T-cell (primary cell): Measurements from ENCODE around the gene GHR. TPM values are rescaled to one million over a fixed set of nuclear protein-coding genes. Genes with fewer than 3 reads are reported as not detected.
A peak's percentile ranks its signal among the peaks of the same experiment; 100 is the strongest.

ENCODE experiments used
- ATAC-seq, 4 experiments: fragments of 200-7000 bp in 3 of 4; fragments of 150-1000 bp in 1 of 4; cut with Tn5 transposase; replicated peaks in 1 of 4; 1 replicate in 3 of 4; 2 replicates in 1 of 4; pipeline ENCODE4 v1.10.0; 2021; ENCODE audit warnings: moderate library complexity in 3 of 4, mild to moderate bottlenecking in 2 of 4, moderate number of reproducible peaks in 1 of 4
- CTCF ChIA-PET, 2 donors: fragments of 300-600 bp; sonication (Branson Sonifier 250); formaldehyde crosslinking; loops; one replicate each; lab custom pipeline; 2022; ENCODE audit warnings: antibody characterized with exemption in 2 of 2; lab: Charles Lee
- POLR2A ChIA-PET, 2 donors: fragments of 300-600 bp; sonication (Branson Sonifier 250); formaldehyde crosslinking; loops; one replicate each; lab custom pipeline; 2022; ENCODE audit warnings: antibody characterized with exemption in 2 of 2; lab: Charles Lee
- DNase-seq, 35 experiments: peaks; one replicate each; pipeline versions ENCODE4 v3.0.0 to v3.0.0-alpha.2; 2013 to 2023
- H3K27ac ChIP-seq: one replicate; pipeline ENCODE4 v1.5.1; 2013; ENCODE audit warnings: low read length
- H3K27me3 ChIP-seq, 2 experiments: replicated peaks in 1 of 2; 1 replicate in 1 of 2; 2 replicates in 1 of 2; pipeline versions ENCODE4 v1.6.1 to v1.7.0; 2013; ENCODE audit warnings: low read length in 1 of 2, mixed read lengths in 1 of 2; ENCODE audit not compliant: control insufficient read depth in 2 of 2, insufficient read depth in 2 of 2; ENCODE audit errors: extremely low read depth in 1 of 2
- H3K36me3 ChIP-seq, 2 donors: 1 replicate in 1 of 2; 2 replicates in 1 of 2; pipeline versions ENCODE4 v1.6.1 to v1.7.0; 2013; ENCODE audit warnings: low read length in 1 of 2; ENCODE audit not compliant: control insufficient read depth in 2 of 2, insufficient read depth in 1 of 2; ENCODE audit errors: extremely low read depth in 1 of 2
- H3K4me1 ChIP-seq, 2 experiments: 1 replicate in 1 of 2; 2 replicates in 1 of 2; pipeline versions ENCODE4 v1.6.1 to v1.7.0; 2013; ENCODE audit warnings: low read length in 2 of 2, mixed read lengths in 1 of 2; ENCODE audit not compliant: insufficient read depth in 2 of 2, control insufficient read depth in 1 of 2; ENCODE audit errors: extremely low read depth in 1 of 2
- H3K4me3 ChIP-seq, 2 donors: 1 replicate in 1 of 2; 2 replicates in 1 of 2; pipeline versions ENCODE4 v1.5.1 to v1.7.0; 2013; ENCODE audit warnings: mild to moderate bottlenecking in 2 of 2, low read length in 1 of 2, moderate library complexity in 1 of 2; ENCODE audit not compliant: control insufficient read depth in 1 of 2; ENCODE audit errors: extremely low read depth in 1 of 2
- H3K9me3 ChIP-seq: 2 replicates; pipeline ENCODE4 v1.7.0; 2013
- H3K27ac Mint-ChIP-seq, 2 donors: one replicate each; pipeline ENCODE4 v1.8.0; 2020 to 2021; ENCODE audit warnings: mild to moderate bottlenecking in 2 of 2, mixed read lengths in 2 of 2
- H3K27me3 Mint-ChIP-seq, 2 donors: one replicate each; pipeline ENCODE4 v1.8.0; 2021 to 2022; ENCODE audit warnings: mixed read lengths in 2 of 2
- H3K36me3 Mint-ChIP-seq: one replicate; pipeline ENCODE4 v1.8.0; 2021; ENCODE audit warnings: mixed read lengths
- H3K4me1 Mint-ChIP-seq, 3 donors: one replicate each; pipeline ENCODE4 v1.8.0; 2020 to 2022; ENCODE audit warnings: mixed read lengths in 3 of 3, mild to moderate bottlenecking in 1 of 3
- H3K4me3 Mint-ChIP-seq, 3 donors: one replicate each; pipeline ENCODE4 v1.8.0; 2020 to 2022; ENCODE audit warnings: mild to moderate bottlenecking in 3 of 3, mixed read lengths in 3 of 3, moderate library complexity in 3 of 3
- H3K9me3 Mint-ChIP-seq, 3 donors: one replicate each; pipeline ENCODE4 v1.8.0; 2020 to 2022; ENCODE audit warnings: mixed read lengths in 3 of 3
- WGBS: methylation state at CpG from one replicate; pipeline ENCODE4 v1.1.5; 2013; ENCODE audit warnings: missing lambda C conversion rate; ENCODE audit not compliant: insufficient coverage; 5-methylcytosine and 5-hydroxymethylcytosine counted together
- total RNA-seq, 35 experiments: library from RNA in 6 of 35; stranded (reverse) in 6 of 35; fragments of 120-200 nt in 1 of 35; gene quantifications; one replicate each; pipeline versions ENCODE4 v1.2.1 to v1.2.4 and lab custom pipeline; 2013 to 2026

Gene GHR
- total RNA-seq, 5 donors from 2014 or later (not counting 1 experiment from before 2014, with no cell fraction given): 0.06 TPM; not detected in 4

DNA sequence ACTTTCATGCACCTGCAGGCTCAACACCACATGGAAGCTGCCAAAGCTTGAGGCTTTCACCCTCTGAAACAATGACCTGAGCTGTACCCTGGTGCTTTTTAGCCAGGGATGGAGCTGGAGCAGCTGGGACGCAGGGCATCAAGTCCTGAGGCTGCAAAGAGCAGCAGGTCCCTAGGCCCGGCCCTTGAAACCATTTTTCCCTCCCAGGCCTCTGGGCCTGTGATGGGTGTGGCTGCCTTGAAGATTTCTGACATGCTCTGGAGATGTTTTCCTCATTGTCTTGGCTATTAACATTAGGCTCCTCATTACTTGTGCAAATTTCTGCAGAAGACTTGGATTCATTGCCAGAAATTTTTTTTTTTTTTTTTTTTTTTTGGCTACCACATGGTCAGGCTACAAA, 30.3 kb upstream of the GHR start:
- Histone ChIP-seq H3K36me3 (no peaks in the 10 kb centered on the region), H3K27me3 (peaks cover 0 to 6% of the 10 kb centered on the region in 2 experiments), H3K9me3 (no peaks in the 10 kb centered on the region), H3K4me3 (no peak overlapping the region), H3K4me1 (no peaks in the 10 kb centered on the region), H3K27ac (no peak overlapping the region)
- Mint-ChIP-seq H3K27ac (no peak overlapping the region), H3K36me3 (no peaks in the 10 kb centered on the region), H3K4me3 (no peak overlapping the region), H3K27me3 (no peaks in the 10 kb centered on the region), H3K9me3 (peaks cover 6 to 14% (median 10%) of the 10 kb centered on the region in 3 donors), H3K4me1 (no peaks in the 10 kb centered on the region)
- ChIA-PET CTCF (no interaction called here), POLR2A (no interaction called here)
- DNase-seq (no peak), ATAC-seq (no peak)
- WGBS: 17% methylated on average over 1 of the region's 2 CpGs

DNA sequence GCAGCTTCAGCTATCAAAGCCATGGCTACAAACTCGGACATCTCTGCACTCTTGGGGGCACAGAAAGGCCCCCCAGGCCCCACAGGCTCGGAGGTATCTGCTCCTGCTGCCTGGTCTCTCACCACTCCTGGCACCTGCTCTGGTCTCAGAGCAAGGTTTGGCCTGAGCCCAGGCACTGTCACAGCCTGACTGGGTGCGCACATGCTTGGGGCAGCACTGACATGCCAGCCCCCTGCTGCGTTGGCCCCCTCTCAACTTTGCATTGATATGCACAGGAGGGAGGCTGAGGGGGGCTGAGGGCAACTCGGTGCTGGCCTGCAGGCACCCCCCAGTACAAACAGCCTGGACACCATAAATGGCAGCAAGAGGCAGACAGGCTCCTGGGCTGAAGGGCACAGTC, 27.1 kb upstream of the GHR start:
- 67% methylated on average over 3 of the region's 5 CpGs for WGBS
- H3K27me3 ChIP-seq: peaks cover 0 to 6% of the 10 kb centered on the region in 2 experiments
- CTCF ChIA-PET: no interaction called here
- H3K27ac ChIP-seq: no peak overlapping the region
- DNase-seq (no peak), ATAC-seq (peak in 1 of 4 experiments; percentile 17)
- no peaks in the 10 kb centered on the region for H3K4me1 Mint-ChIP-seq
- H3K27me3 Mint-ChIP-seq: no peaks in the 10 kb centered on the region
- no peak overlapping the region for H3K4me3 ChIP-seq
- no peak overlapping the region for H3K4me3 Mint-ChIP-seq
- H3K36me3 ChIP-seq: no peaks in the 10 kb centered on the region
- no peak overlapping the region for H3K27ac Mint-ChIP-seq
- H3K36me3 Mint-ChIP-seq: no peaks in the 10 kb centered on the region
- H3K9me3 Mint-ChIP-seq: peaks cover 6 to 16% (median 10%) of the 10 kb centered on the region in 3 donors
- no peaks in the 10 kb centered on the region for H3K4me1 ChIP-seq
- H3K9me3 ChIP-seq: no peaks in the 10 kb centered on the region
- POLR2A ChIA-PET: no interaction called here

DNA sequence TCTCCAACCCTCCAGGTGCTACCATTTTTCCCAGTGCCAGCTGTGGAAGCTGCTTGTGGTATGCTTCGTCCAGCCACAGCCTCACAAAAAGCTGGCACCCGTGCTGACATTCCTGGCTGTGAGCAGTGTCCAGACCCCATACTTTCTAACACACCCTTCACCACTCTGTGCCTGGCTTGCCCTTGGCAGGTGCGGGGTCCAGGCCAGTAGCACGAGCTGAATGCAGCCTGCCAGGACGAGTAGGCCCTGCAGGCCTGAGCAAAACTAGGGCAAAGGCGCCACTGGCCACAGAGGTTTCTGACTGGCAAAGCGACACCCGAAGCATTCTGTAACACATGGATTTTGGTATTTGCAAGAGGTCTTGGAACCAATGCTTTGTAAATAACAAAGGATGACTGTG, 26.0 kb upstream of the GHR start:
- Histone ChIP-seq H3K36me3 (no peaks in the 10 kb centered on the region), H3K4me1 (no peaks in the 10 kb centered on the region), H3K27ac (no peak overlapping the region), H3K9me3 (no peaks in the 10 kb centered on the region), H3K27me3 (peaks cover 0 to 6% of the 10 kb centered on the region in 2 experiments), H3K4me3 (no peak overlapping the region)
- ChIA-PET CTCF (no interaction called here), POLR2A (no interaction called here)
- Mint-ChIP-seq H3K27ac (no peak overlapping the region), H3K27me3 (no peaks in the 10 kb centered on the region), H3K36me3 (no peaks in the 10 kb centered on the region), H3K4me3 (no peak overlapping the region), H3K4me1 (no peaks in the 10 kb centered on the region), H3K9me3 (peaks cover 6 to 14% (median 10%) of the 10 kb centered on the region in 3 donors)
- 68% methylated on average over 6 of the region's 8 CpGs for WGBS
- no peak for DNase-seq
- no peak for ATAC-seq

DNA sequence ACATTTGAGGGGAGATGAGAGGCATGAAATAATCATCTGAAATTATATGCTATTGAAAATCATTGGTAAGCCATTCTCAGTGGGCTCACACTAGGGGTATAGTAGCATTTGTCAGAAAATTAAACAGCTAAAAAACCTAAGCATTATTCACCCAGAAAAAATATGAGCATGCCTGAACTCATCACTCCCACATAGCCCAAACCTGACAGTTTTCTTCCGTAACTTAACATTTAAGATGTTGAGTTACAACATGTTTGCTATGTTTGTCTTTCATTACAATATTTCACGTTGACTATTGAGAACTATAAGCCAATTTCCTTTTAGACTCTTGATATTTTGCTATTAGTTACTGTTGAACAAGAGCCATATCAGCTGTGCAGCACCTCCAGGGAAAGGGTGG, 23.5 kb upstream of the GHR start:
- Histone ChIP-seq H3K27me3 (peaks cover 0 to 6% of the 10 kb centered on the region in 2 experiments), H3K9me3 (no peaks in the 10 kb centered on the region), H3K4me3 (no peak overlapping the region), H3K36me3 (no peaks in the 10 kb centered on the region), H3K4me1 (no peaks in the 10 kb centered on the region), H3K27ac (no peak overlapping the region)
- DNase-seq (no peak), ATAC-seq (no peak)
- Mint-ChIP-seq H3K36me3 (no peaks in the 10 kb centered on the region), H3K27ac (no peak overlapping the region), H3K9me3 (peaks cover 0 to 4% (median 3%) of the 10 kb centered on the region in 3 donors), H3K4me1 (no peaks in the 10 kb centered on the region), H3K27me3 (no peaks in the 10 kb centered on the region), H3K4me3 (no peak overlapping the region)
- ChIA-PET CTCF (interaction anchor here (0.6 kb wide), 2 partner anchors 10 to 38 kb away, joined by 3 read pairs; no protein-coding TSS in a partner anchor), POLR2A (no interaction called here)
- WGBS: no CpG with 5 or more reads among the region's 2 CpGs

DNA sequence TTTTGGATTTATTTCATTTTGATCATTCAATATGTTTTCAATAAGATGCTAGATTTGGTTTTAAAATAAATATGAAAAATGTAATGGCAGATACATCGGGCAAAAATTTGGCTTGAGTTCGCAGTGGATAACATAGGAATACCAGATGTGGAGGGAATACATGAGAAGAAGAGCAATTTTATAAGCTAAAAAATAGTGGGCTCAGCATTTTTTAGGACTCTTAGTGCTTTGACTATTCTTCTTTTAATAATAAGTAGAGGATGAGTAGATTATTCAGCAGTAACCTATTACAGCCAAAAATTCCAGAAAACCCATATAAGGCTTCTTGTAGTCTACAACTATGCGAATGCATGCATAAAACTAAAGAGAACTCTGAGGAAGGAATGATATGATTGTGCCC, 22.8 kb upstream of the GHR start:
- POLR2A ChIA-PET: no interaction called here
- no peaks in the 10 kb centered on the region for H3K36me3 Mint-ChIP-seq
- peaks cover 0 to 4% (median 3%) of the 10 kb centered on the region in 3 donors for H3K9me3 Mint-ChIP-seq
- Histone ChIP-seq H3K4me3 (no peak overlapping the region), H3K36me3 (no peaks in the 10 kb centered on the region), H3K27me3 (peaks cover 0 to 6% of the 10 kb centered on the region in 2 experiments), H3K27ac (no peak overlapping the region), H3K4me1 (no peaks in the 10 kb centered on the region), H3K9me3 (no peaks in the 10 kb centered on the region)
- CTCF ChIA-PET: interaction anchor here (0.6 kb wide), 2 partner anchors 37 to 100 kb away, joined by 3 read pairs; no protein-coding TSS in a partner anchor
- no peaks in the 10 kb centered on the region for H3K4me1 Mint-ChIP-seq
- H3K27ac Mint-ChIP-seq: no peak overlapping the region
- no peak overlapping the region for H3K4me3 Mint-ChIP-seq
- H3K27me3 Mint-ChIP-seq: no peaks in the 10 kb centered on the region
- ATAC-seq (no peak), DNase-seq (no peak)
- 100% methylated on average over 1 of the region's 3 CpGs for WGBS

DNA sequence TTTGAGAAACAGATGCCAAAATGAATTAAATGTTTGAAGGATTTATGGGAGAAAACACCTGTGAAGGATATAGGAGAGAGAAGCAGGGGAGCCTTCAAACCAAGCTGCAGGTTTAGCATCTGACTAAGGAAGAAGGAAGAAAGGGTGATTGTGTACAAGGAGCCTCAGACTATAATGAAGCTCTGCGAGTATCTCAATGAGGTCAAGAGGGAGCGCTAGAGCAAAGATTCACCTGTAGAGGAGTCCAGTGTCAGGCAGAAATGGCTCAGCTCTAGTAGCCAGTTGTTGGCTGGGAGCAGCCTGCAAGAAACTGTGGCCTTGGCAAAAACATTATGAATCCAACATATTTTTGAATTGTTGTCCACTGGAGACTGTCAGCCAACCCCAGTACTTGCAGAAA, 20.0 kb upstream of the GHR start:
- Mint-ChIP-seq H3K9me3 (peaks cover 0 to 3% (median 0%) of the 10 kb centered on the region in 3 donors), H3K27me3 (no peaks in the 10 kb centered on the region), H3K4me1 (no peaks in the 10 kb centered on the region), H3K27ac (no peak overlapping the region), H3K4me3 (no peak overlapping the region), H3K36me3 (no peaks in the 10 kb centered on the region)
- no peak for ATAC-seq
- no peaks in the 10 kb centered on the region for H3K4me1 ChIP-seq
- no peak for DNase-seq
- WGBS: 73% methylated on average over 2 of the region's 2 CpGs
- no peaks in the 10 kb centered on the region for H3K27me3 ChIP-seq
- CTCF ChIA-PET: interaction anchor here in 1 of 2 donors (0.7 kb wide), 1 partner anchor 153 kb away, joined by 4 read pairs; no protein-coding TSS in a partner anchor
- H3K36me3 ChIP-seq: no peaks in the 10 kb centered on the region
- H3K4me3 ChIP-seq: no peak overlapping the region
- no peak overlapping the region for H3K27ac ChIP-seq
- no peaks in the 10 kb centered on the region for H3K9me3 ChIP-seq
- POLR2A ChIA-PET: no interaction called here

DNA sequence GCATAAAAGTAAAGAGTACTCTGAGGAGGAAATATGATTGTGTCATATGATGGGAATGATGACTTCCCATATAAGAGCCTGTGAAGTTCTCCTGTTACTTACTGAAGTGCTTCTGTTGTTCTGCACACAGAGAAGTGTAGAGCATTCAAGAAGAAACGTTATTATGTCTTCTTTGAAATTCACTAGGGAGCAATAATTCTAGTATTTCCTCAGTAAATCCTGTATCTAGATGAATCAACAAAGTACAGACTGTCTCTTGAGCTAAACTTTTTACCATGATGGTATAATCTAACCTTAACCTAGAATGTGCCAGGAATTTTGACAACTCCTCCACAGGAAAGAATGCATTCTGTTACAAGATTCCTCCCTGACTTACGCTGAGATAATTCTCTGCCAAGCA, 18.9 kb upstream of the GHR start:
- Histone ChIP-seq H3K4me1 (no peaks in the 10 kb centered on the region), H3K27me3 (no peaks in the 10 kb centered on the region), H3K27ac (no peak overlapping the region), H3K4me3 (no peak overlapping the region), H3K9me3 (no peaks in the 10 kb centered on the region), H3K36me3 (no peaks in the 10 kb centered on the region)
- H3K9me3 Mint-ChIP-seq: no peaks in the 10 kb centered on the region
- H3K27me3 Mint-ChIP-seq: no peaks in the 10 kb centered on the region
- H3K4me1 Mint-ChIP-seq: no peaks in the 10 kb centered on the region
- ATAC-seq (no peak), DNase-seq (no peak)
- no peak overlapping the region for H3K27ac Mint-ChIP-seq
- ChIA-PET CTCF (no interaction called here), POLR2A (no interaction called here)
- H3K4me3 Mint-ChIP-seq: no peak overlapping the region
- no peaks in the 10 kb centered on the region for H3K36me3 Mint-ChIP-seq
- WGBS: no CpG with 5 or more reads among the region's 2 CpGs
